SK-N-SH (cell line): ENCODE measurements around the gene ADRA1B. TPM values are rescaled to one million over a fixed set of nuclear protein-coding genes. Genes with fewer than 3 reads are reported as not detected.

Experiments
- CTCF ChIA-PET: fragments of 300-600, 350-600 bp; formaldehyde crosslinking; extraction: SDS; loops from one replicate; lab custom pipeline; 2021; lab: Yijun Ruan, JAX
- POLR2A ChIA-PET: fragments of 350-600 bp; sonication (Branson Sonifier 250); formaldehyde crosslinking; extraction: SDS; loops from one replicate; lab custom pipeline; 2020; ENCODE audit warnings: antibody characterized with exemption, inconsistent platforms; lab: Yijun Ruan, JAX
- DNase-seq: peaks from one replicate; pipeline ENCODE4 v3.0.0; 2012
- H2AFZ ChIP-seq: fragments of 200-600 bp; sonication (generic); 2 replicates; pipeline ENCODE4 v1.8.1; 2016; ENCODE audit warnings: antibody characterized with exemption, mild to moderate bottlenecking, low read depth
- H3F3A ChIP-seq: fragments of 200-600 bp; sonication (generic); replicated peaks from 2 replicates; pipeline ENCODE3; 2016; ENCODE audit warnings: antibody characterized with exemption, mild to moderate bottlenecking; ENCODE audit not compliant: insufficient read depth
- H3K27ac ChIP-seq, 2 experiments: fragments of 200-500 bp in 1 of 2; fragments of 200-600 bp in 1 of 2; sonication (Bioruptor generic) in 1 of 2; sonication (generic), shearing (Covaris generic) in 1 of 2; 2 replicates each; pipeline versions ENCODE4 v1.5.1 to v1.6.1; 2014 to 2016; ENCODE audit warnings: low read depth in 2 of 2, inconsistent platforms in 1 of 2, low read length in 1 of 2, mild to moderate bottlenecking in 1 of 2, mixed read lengths in 1 of 2
- H3K27me3 ChIP-seq: fragments of 200-600 bp; sonication (generic), shearing (Covaris generic); 2 replicates; pipeline ENCODE4 v1.6.1; 2016; ENCODE audit warnings: mixed run types; ENCODE audit not compliant: insufficient read depth
- H3K36me3 ChIP-seq, 2 experiments: fragments of 200-500 bp in 1 of 2; fragments of 200-600 bp in 1 of 2; sonication (Bioruptor generic) in 1 of 2; sonication (generic) in 1 of 2; replicated peaks in 1 of 2; 2 replicates each; pipeline versions ENCODE3 to v1.5.1; 2014 to 2016; ENCODE audit warnings: low read length in 1 of 2, mild to moderate bottlenecking in 1 of 2; ENCODE audit not compliant: insufficient read depth in 2 of 2, control insufficient read depth in 1 of 2
- H3K4me1 ChIP-seq, 2 experiments: fragments of 200-500 bp in 1 of 2; fragments of 200-600 bp in 1 of 2; sonication (Bioruptor generic) in 1 of 2; sonication (generic), shearing (Covaris generic) in 1 of 2; 2 replicates each; pipeline versions ENCODE4 v1.5.1 to v1.6.1; 2014 to 2016; ENCODE audit warnings: low read depth in 1 of 2, low read length in 1 of 2, mixed run types in 1 of 2; ENCODE audit not compliant: insufficient read depth in 2 of 2, control insufficient read depth in 1 of 2
- H3K4me2 ChIP-seq: fragments of 200-600 bp; sonication (generic), shearing (Covaris generic); 2 replicates; pipeline ENCODE4 v1.6.1; 2017; ENCODE audit warnings: mixed run types
- H3K4me3 ChIP-seq, 2 experiments: fragments of 200-500 bp in 1 of 2; fragments of 200-600 bp in 1 of 2; sonication (Bioruptor generic) in 1 of 2; sonication (generic), shearing (Covaris generic) in 1 of 2; 2 replicates each; pipeline versions ENCODE4 v1.5.1 to v1.8.1; 2014 to 2016; ENCODE audit warnings: low read depth in 2 of 2, inconsistent platforms in 1 of 2, low read length in 1 of 2, mild to moderate bottlenecking in 1 of 2, mixed read lengths in 1 of 2, moderate library complexity in 1 of 2
- H3K79me2 ChIP-seq: fragments of 200-600 bp; sonication (generic); 2 replicates; pipeline ENCODE4 v1.8.1; 2017; ENCODE audit warnings: mild to moderate bottlenecking; ENCODE audit not compliant: insufficient read depth
- H3K9ac ChIP-seq: fragments of 200-600 bp; sonication (generic); 2 replicates; pipeline ENCODE4 v1.6.1; 2017; ENCODE audit warnings: mixed run types
- H3K9me2 ChIP-seq: fragments of 200-600 bp; sonication (generic); 2 replicates; pipeline ENCODE4 v1.6.1; 2017; ENCODE audit warnings: mixed run types
- H3K9me3 ChIP-seq: fragments of 200-600 bp; sonication (generic); 2 replicates; pipeline ENCODE4 v1.6.1; 2017; ENCODE audit warnings: mixed run types, mild to moderate bottlenecking, moderate library complexity
- H4K20me1 ChIP-seq: fragments of 200-600 bp; sonication (generic); 2 replicates; pipeline ENCODE4 v1.6.1; 2017; ENCODE audit warnings: mild to moderate bottlenecking, mixed run types; ENCODE audit not compliant: insufficient read depth
- CHD2 ChIP-seq: fragments of 150-350 bp; IDR thresholded peaks from 2 replicates; pipeline ENCODE4 v1.6.1; 2018; ENCODE audit warnings: low read length; ENCODE audit not compliant: partially characterized antibody
- EP300 ChIP-seq, 2 experiments: IDR thresholded peaks; 2 replicates each; pipeline versions ENCODE4 v1.4.0 to v1.6.1; 2012; ENCODE audit warnings: borderline replicate concordance in 1 of 2, low read depth in 1 of 2, low read length in 1 of 2
- EZH2phosphoT487 ChIP-seq: fragments of 200-600 bp; sonication (generic); IDR thresholded peaks from 2 replicates; pipeline ENCODE4 v1.6.1; 2017; ENCODE audit warnings: low read depth, mixed run types, mild to moderate bottlenecking, antibody characterized with exemption, moderate library complexity, borderline replicate concordance
- GABPA ChIP-seq: IDR thresholded peaks from 2 replicates; pipeline ENCODE4 v1.4.0; 2012; ENCODE audit warnings: low read depth, mild to moderate bottlenecking
- GATA2 ChIP-seq: sonication (generic); formaldehyde crosslinking; IDR thresholded peaks from 2 replicates; pipeline ENCODE4 v1.5.0; 2020; ENCODE audit warnings: mild to moderate bottlenecking, missing genetic modification reagents
- IRF3 ChIP-seq: fragments of 150-350 bp; IDR thresholded peaks from 2 replicates; pipeline ENCODE4 v1.6.1; 2016; ENCODE audit warnings: mild to moderate bottlenecking, low read depth, low read length
- JUND ChIP-seq: IDR thresholded peaks from 2 replicates; pipeline ENCODE4 v1.4.0; 2012
- NFIC ChIP-seq: IDR thresholded peaks from 2 replicates; pipeline ENCODE4 v1.4.0; 2012; ENCODE audit warnings: borderline replicate concordance
- PBX3 ChIP-seq: IDR thresholded peaks from 2 replicates; pipeline ENCODE4; 2012
- RAD21 ChIP-seq: IDR thresholded peaks from 2 replicates; pipeline ENCODE4 v1.6.1; 2012; ENCODE audit warnings: mild to moderate bottlenecking, low read length
- RFX5 ChIP-seq: IDR thresholded peaks from 2 replicates; pipeline ENCODE4 v1.6.1; 2012; ENCODE audit warnings: mild to moderate bottlenecking, improper control_type of control experiment, low read length
- SIN3A ChIP-seq: IDR thresholded peaks from 2 replicates; pipeline ENCODE4 v1.6.1; 2012; ENCODE audit warnings: low read depth, mild to moderate bottlenecking, low read length, moderate library complexity, borderline replicate concordance
- SMC3 ChIP-seq: IDR thresholded peaks from 2 replicates; pipeline ENCODE4 v1.6.1; 2012; ENCODE audit warnings: low read depth, low read length, improper control_type of control experiment
- TCF12 ChIP-seq: IDR thresholded peaks from 2 replicates; pipeline ENCODE4 v1.4.0; 2012
- YY1 ChIP-seq: IDR thresholded peaks from 2 replicates; pipeline ENCODE4 v1.4.0; 2012; ENCODE audit warnings: low read depth, mild to moderate bottlenecking
- WGBS: methylation state at CpG from one replicate; pipeline ENCODE4 v1.1.6; 2017; ENCODE audit warnings: low lambda C conversion rate; 5-methylcytosine and 5-hydroxymethylcytosine counted together
- polyA plus RNA-seq, 3 experiments: library from polyadenylated mRNA; depleted of rRNA; stranded (reverse); fragments of >200 nt; gene quantifications; 2 replicates each; pipeline ENCODE4 v1.2.3, GENCODE V29; 2012
- TF ChIP-seq, protein P1 (sequence below): IDR thresholded peaks from 2 replicates; pipeline ENCODE4 v1.4.0; 2012; ENCODE audit warnings: low read depth, borderline replicate concordance

Gene ADRA1B
- polyA plus RNA-seq, 1 of the 3 experiments (the other 2 are of a cell fraction), result 2.2 TPM

DNA sequence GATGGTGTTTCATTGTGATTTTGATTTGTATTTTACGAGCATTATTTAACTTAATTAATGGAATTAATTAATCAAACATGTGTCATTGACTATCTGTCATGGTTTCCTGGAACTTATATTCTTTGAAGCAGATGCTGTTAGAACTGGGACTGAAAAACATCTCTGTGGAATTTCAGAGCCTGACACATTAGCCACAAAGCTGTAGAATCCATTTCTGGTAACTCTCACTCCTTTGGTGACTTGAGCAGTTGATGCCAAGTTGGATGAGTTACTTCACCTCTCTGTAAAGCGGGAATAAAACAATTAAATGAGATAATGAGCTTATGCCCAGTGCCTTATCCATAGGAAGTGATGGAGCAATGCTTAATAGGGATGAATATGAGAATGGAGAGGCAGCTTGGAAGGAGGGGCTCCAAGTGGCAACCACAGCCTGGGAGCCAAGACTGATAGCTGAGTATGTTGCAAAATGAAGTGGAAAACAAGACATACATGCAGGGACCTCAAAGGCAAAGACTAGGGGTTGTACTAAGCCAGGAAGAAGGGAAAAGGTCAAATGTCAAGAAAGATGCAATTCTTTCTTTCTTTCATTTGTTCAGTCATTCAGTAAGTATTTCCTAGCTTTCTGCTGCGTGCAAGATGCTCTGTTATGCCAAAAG, 23.1 kb upstream of the ADRA1B start:
- CTCF ChIA-PET, result no interaction called here
- H3K27ac ChIP-seq, result no peak overlapping the region
- H3K9me3 ChIP-seq, result no peaks in the 10 kb centered on the region
- H3K9me2 ChIP-seq, result no peaks in the 10 kb centered on the region
- POLR2A ChIA-PET, result no interaction called here
- no peaks in the 10 kb centered on the region for H3K79me2 ChIP-seq
- H3K4me2 ChIP-seq, result no peak overlapping the region; the same call in 1 of the 2 replicates
- H3K4me3 ChIP-seq, result no peak overlapping the region
- H3K36me3 ChIP-seq, result no peaks in the 10 kb centered on the region
- H3K4me1 ChIP-seq, result peaks cover 0 to 4% of the 10 kb centered on the region in 2 experiments; a peak in 1 of 4 replicates
- no peaks in the 10 kb centered on the region for H3K27me3 ChIP-seq
- H3K9ac ChIP-seq, result no peak overlapping the region
- TF ChIP-seq EZH2phosphoT487 (no peak), YY1 (no peak), GABPA (no peak), CHD2 (no peak), SMC3 (no peak), IRF3 (no peak), TCF12 (peak; percentile 82), RAD21 (no peak), PBX3 (peak; percentile 55; the same call in 1 of the 2 replicates), SIN3A (no peak), GATA2 (CRISPR knock-in tag) (no peak), EP300 (IDR thresholded peaks at IDR 0.05; ENCODE audit: borderline replicate concordance in 1 of 2, low read depth in 1 of 2, low read length in 1 of 2) (0 out of 4 replicates have a peak, but pooled peaks of 1 of the 2 experiments have one; percentile 9), RFX5 (no peak), JUND (no peak), NFIC (no peak; the same call in 1 of the 2 replicates)
- TF ChIP-seq, protein P1, sequence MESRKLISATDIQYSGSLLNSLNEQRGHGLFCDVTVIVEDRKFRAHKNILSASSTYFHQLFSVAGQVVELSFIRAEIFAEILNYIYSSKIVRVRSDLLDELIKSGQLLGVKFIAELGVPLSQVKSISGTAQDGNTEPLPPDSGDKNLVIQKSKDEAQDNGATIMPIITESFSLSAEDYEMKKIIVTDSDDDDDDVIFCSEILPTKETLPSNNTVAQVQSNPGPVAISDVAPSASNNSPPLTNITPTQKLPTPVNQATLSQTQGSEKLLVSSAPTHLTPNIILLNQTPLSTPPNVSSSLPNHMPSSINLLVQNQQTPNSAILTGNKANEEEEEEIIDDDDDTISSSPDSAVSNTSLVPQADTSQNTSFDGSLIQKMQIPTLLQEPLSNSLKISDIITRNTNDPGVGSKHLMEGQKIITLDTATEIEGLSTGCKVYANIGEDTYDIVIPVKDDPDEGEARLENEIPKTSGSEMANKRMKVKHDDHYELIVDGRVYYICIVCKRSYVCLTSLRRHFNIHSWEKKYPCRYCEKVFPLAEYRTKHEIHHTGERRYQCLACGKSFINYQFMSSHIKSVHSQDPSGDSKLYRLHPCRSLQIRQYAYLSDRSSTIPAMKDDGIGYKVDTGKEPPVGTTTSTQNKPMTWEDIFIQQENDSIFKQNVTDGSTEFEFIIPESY, result no peak
- TF ChIP-seq, all 33 proteins: peak for 3
- no peaks in the 10 kb centered on the region for H3F3A ChIP-seq
- no peak overlapping the region for H2AFZ ChIP-seq
- DNase-seq, result no peak
- WGBS, result 79% methylated on average over 3 of the region's 3 CpGs
- H4K20me1 ChIP-seq, result no peaks in the 10 kb centered on the region
